GM20431 (cell line): ENCODE measurements around the gene MTREX.

ENCODE experiments used
- in situ Hi-C: fragments of 300-500 bp; cut with MseI, MboI; formaldehyde crosslinking; loops from one replicate; pipeline ENCODE4 v1.15.0; 2020; ENCODE audit warnings: low sequenced_read_pairs; ENCODE audit not compliant: unreplicated experiment

MTREX gene

GRCh38 chr5:55324006-55324405 lies 16.2 kb downstream of the MTREX start:
- in situ Hi-C loops: no loop called here

- in situ Hi-C loops: loop anchor here (25.0 kb wide), 1 partner anchor 362 kb away; no protein-coding TSS in a partner anchor
These were observed 17.1 kb downstream of the MTREX start for GRCh38 chr5:55324815-55325418.

- in situ Hi-C loops: loop anchor here (25.0 kb wide), 1 partner anchor 362 kb away; no protein-coding TSS in a partner anchor
These were observed 17.8 kb downstream of the MTREX start for GRCh38 chr5:55325621-55326020.

GRCh38 chr5:55327281-55327680 lies 19.5 kb downstream of the MTREX start:
- in situ Hi-C loops: loop anchor here (25.0 kb wide), 1 partner anchor 360 kb away; no protein-coding TSS in a partner anchor

GRCh38 chr5:55331321-55331720 lies 23.5 kb downstream of the MTREX start:
- in situ Hi-C loops: loop anchor here (25.0 kb wide), 1 partner anchor 356 kb away; no protein-coding TSS in a partner anchor

GRCh38 chr5:55333017-55333416 lies 25.2 kb downstream of the MTREX start:
- in situ Hi-C loops: loop anchor here (25.0 kb wide), 1 partner anchor 354 kb away; no protein-coding TSS in a partner anchor

GRCh38 chr5:55333811-55334210 lies 26.0 kb downstream of the MTREX start:
- in situ Hi-C loops: loop anchor here (25.0 kb wide), 1 partner anchor 353 kb away; no protein-coding TSS in a partner anchor

GRCh38 chr5:55338092-55338613 lies 30.4 kb downstream of the MTREX start:
- in situ Hi-C loops: loop anchor here (25.0 kb wide), 1 partner anchor 349 kb away; no protein-coding TSS in a partner anchor

GRCh38 chr5:55338810-55339243 lies 31.0 kb downstream of the MTREX start:
- in situ Hi-C loops: loop anchor here (25.0 kb wide), 1 partner anchor 348 kb away; no protein-coding TSS in a partner anchor

- in situ Hi-C loops: loop anchor here (25.0 kb wide), 1 partner anchor 344 kb away; no protein-coding TSS in a partner anchor
These were observed 35.3 kb downstream of the MTREX start for GRCh38 chr5:55343107-55343506.

GRCh38 chr5:55343609-55344008 lies 35.8 kb downstream of the MTREX start:
- in situ Hi-C loops: loop anchor here (25.0 kb wide), 1 partner anchor 344 kb away; no protein-coding TSS in a partner anchor

- in situ Hi-C loops: loop anchor here (25.0 kb wide), 1 partner anchor 343 kb away; no protein-coding TSS in a partner anchor
These were observed 36.7 kb downstream of the MTREX start for GRCh38 chr5:55344392-55344992.

- in situ Hi-C loops: loop anchor here (25.0 kb wide), 1 partner anchor 342 kb away; no protein-coding TSS in a partner anchor
These were observed 37.5 kb downstream of the MTREX start for GRCh38 chr5:55345327-55345726.

- in situ Hi-C loops: loop anchor here (25.0 kb wide), 1 partner anchor 340 kb away; no protein-coding TSS in a partner anchor
These were observed 40.0 kb downstream of the MTREX start for GRCh38 chr5:55347786-55348185.

- in situ Hi-C loops: no loop called here
These were observed 43.0 kb downstream of the MTREX start for GRCh38 chr5:55350754-55351153.

- in situ Hi-C loops: no loop called here
These were observed 49.1 kb downstream of the MTREX start for GRCh38 chr5:55356896-55357295.

GRCh38 chr5:55360190-55360589 lies 52.4 kb downstream of the MTREX start:
- in situ Hi-C loops: no loop called here

GRCh38 chr5:55363856-55364255 lies 56.1 kb downstream of the MTREX start:
- in situ Hi-C loops: no loop called here

- in situ Hi-C loops: no loop called here
These were observed 56.8 kb downstream of the MTREX start for GRCh38 chr5:55364537-55365055.

- in situ Hi-C loops: no loop called here
These were observed 62.6 kb downstream of the MTREX start for GRCh38 chr5:55370291-55370925.
